GM23338 (cell line): ENCODE results near the gene CEACAM21. TPM values are rescaled to one million over a fixed set of nuclear protein-coding genes. Genes with fewer than 3 reads are reported as not detected.

ENCODE experiments used
- ATAC-seq: fragments of 200-7000 bp; cut with Tn5 transposase; 3 replicates; pipeline ENCODE4 v1.9.1; 2020
- DNase-seq: peaks from one replicate; pipeline ENCODE4 v3.0.0-alpha.2; 2015; ENCODE audit warnings: low spot score
- H2AFZ ChIP-seq: fragments of 200-600 bp; sonication (generic); 2 replicates; pipeline ENCODE4 v1.8.0; 2016; ENCODE audit warnings: antibody characterized with exemption, mild to moderate bottlenecking, moderate library complexity
- H3F3A ChIP-seq: fragments of 200-600 bp; sonication (generic); replicated peaks from 2 replicates; pipeline ENCODE4 v1.8.0; 2017; ENCODE audit warnings: antibody characterized with exemption, mixed run types, low read depth
- H3K27ac ChIP-seq: fragments of 200-600 bp; sonication (generic); 2 replicates; pipeline ENCODE4 v1.6.1; 2016; ENCODE audit warnings: low read depth
- H3K27me3 ChIP-seq: fragments of 200-600 bp; sonication (generic); 2 replicates; pipeline ENCODE4 v1.8.0; 2016; ENCODE audit warnings: mild to moderate bottlenecking, mixed run types, moderate library complexity; ENCODE audit not compliant: insufficient read depth
- H3K36me3 ChIP-seq: fragments of 200-600 bp; sonication (generic); 2 replicates; pipeline ENCODE4 v1.8.0; 2016; ENCODE audit warnings: mild to moderate bottlenecking; ENCODE audit not compliant: insufficient read depth
- H3K4me1 ChIP-seq: fragments of 200-600 bp; sonication (generic); 2 replicates; pipeline ENCODE4 v1.8.0; 2016; ENCODE audit warnings: mild to moderate bottlenecking, moderate library complexity; ENCODE audit not compliant: insufficient read depth
- H3K4me2 ChIP-seq: fragments of 200-600 bp; sonication (generic); 2 replicates; pipeline ENCODE4 v1.7.1; 2017; ENCODE audit warnings: mixed run types
- H3K4me3 ChIP-seq: fragments of 200-600 bp; sonication (generic); 2 replicates; pipeline ENCODE4 v1.6.1; 2016; ENCODE audit warnings: mixed run types
- H3K79me2 ChIP-seq: fragments of 200-600 bp; sonication (generic); replicated peaks from 2 replicates; pipeline ENCODE4 v1.8.0; 2017; ENCODE audit warnings: mild to moderate bottlenecking; ENCODE audit not compliant: insufficient read depth
- H3K9me2 ChIP-seq: fragments of 200-600 bp; sonication (generic); 2 replicates; pipeline ENCODE4 v1.8.0; 2017; ENCODE audit not compliant: insufficient read depth
- H4K20me1 ChIP-seq: fragments of 200-600 bp; sonication (generic); replicated peaks from 2 replicates; pipeline ENCODE4 v1.8.0; 2017; ENCODE audit warnings: mild to moderate bottlenecking; ENCODE audit not compliant: insufficient read depth
- H3K27ac Mint-ChIP-seq: 2 replicates; pipeline ENCODE4 v1.8.0; 2020; ENCODE audit warnings: inconsistent platforms, mild to moderate bottlenecking, moderate library complexity, mixed read lengths
- H3K27me3 Mint-ChIP-seq: 3 replicates; pipeline ENCODE4 v1.8.0; 2022; ENCODE audit warnings: low read depth, mild to moderate bottlenecking, moderate library complexity, mixed read lengths, inconsistent platforms; ENCODE audit not compliant: insufficient read depth, poor library complexity
- H3K36me3 Mint-ChIP-seq: 3 replicates; pipeline ENCODE4 v1.8.0; 2021; ENCODE audit warnings: low read depth, mild to moderate bottlenecking, inconsistent platforms, moderate library complexity, mixed read lengths
- H3K4me1 Mint-ChIP-seq: 3 replicates; pipeline ENCODE4 v1.8.0; 2020; ENCODE audit warnings: mild to moderate bottlenecking, inconsistent platforms, mixed read lengths
- H3K4me3 Mint-ChIP-seq: 3 replicates; pipeline ENCODE4 v1.8.0; 2021; ENCODE audit warnings: moderate library complexity, mild to moderate bottlenecking, inconsistent platforms, mixed read lengths
- H3K9me3 Mint-ChIP-seq: 3 replicates; pipeline ENCODE4 v1.8.0; 2020; ENCODE audit warnings: moderate library complexity, mild to moderate bottlenecking, inconsistent platforms, mixed read lengths
- CREB1 ChIP-seq: fragments of 250-450 bp; sonication (Bioruptor Pico); IDR thresholded peaks from 2 replicates; pipeline ENCODE4 v1.5.0; 2020; ENCODE audit warnings: low read depth, mild to moderate bottlenecking, moderate library complexity
- EZH2 ChIP-seq: fragments of 200-600 bp; sonication (generic); IDR thresholded peaks from one replicate; pipeline ENCODE4 v1.8.0; 2017; ENCODE audit warnings: antibody characterized with exemption, mild to moderate bottlenecking, low read depth; ENCODE audit not compliant: unreplicated experiment
- EZH2phosphoT487 ChIP-seq: fragments of 200-600 bp; sonication (generic); IDR thresholded peaks from one replicate; pipeline ENCODE4 v1.8.1; 2018; ENCODE audit warnings: antibody characterized with exemption; ENCODE audit not compliant: unreplicated experiment
- JUNB ChIP-seq: IDR thresholded peaks from one replicate; pipeline ENCODE4 v1.6.1; 2016; ENCODE audit warnings: antibody characterized with exemption; ENCODE audit not compliant: unreplicated experiment
- NANOG ChIP-seq: IDR thresholded peaks from 2 replicates; pipeline ENCODE4 v1.6.1; 2016; ENCODE audit warnings: antibody characterized with exemption, borderline replicate concordance
- POLR2AphosphoS5 ChIP-seq: IDR thresholded peaks from 2 replicates; pipeline ENCODE4 v1.6.1; 2016; ENCODE audit warnings: antibody characterized with exemption, low read depth
- STAT1 ChIP-seq: IDR thresholded peaks from one replicate; pipeline ENCODE4 v1.6.1; 2016; ENCODE audit warnings: antibody characterized with exemption; ENCODE audit not compliant: unreplicated experiment
- ZNF114 ChIP-seq: fragments of 250-450 bp; sonication (Bioruptor Pico); IDR thresholded peaks from 2 replicates; pipeline ENCODE4 v1.5.0; 2020; ENCODE audit warnings: mild to moderate bottlenecking, moderate library complexity
- ZNF331 ChIP-seq: fragments of 250-450 bp; sonication (Bioruptor Pico); IDR thresholded peaks from 2 replicates; pipeline ENCODE4 v1.5.0; 2020; ENCODE audit warnings: low read depth, mild to moderate bottlenecking, moderate library complexity
- polyA plus RNA-seq: library from polyadenylated mRNA; unstranded; fragments of >200 nt; fragmentation: Nextera tagmentation; extraction: Ambion mirVana; gene quantifications from 2 replicates; pipeline ENCODE4 v1.2.1, GENCODE V29; 2016
- total RNA-seq: library from RNA; depleted of rRNA; stranded (reverse); fragments of >200 nt; shearing (Covaris generic); gene quantifications from 2 replicates; pipeline ENCODE4 v1.2.3, GENCODE V29; 2014
- TF ChIP-seq, protein P1 (sequence below), 2 experiments: fragments of 200-600 bp in 1 of 2; sonication (generic) in 1 of 2; conservative IDR thresholded peaks; 2 replicates each; pipeline versions ENCODE4 v1.5.1 to v1.6.1; 2016 to 2017; ENCODE audit warnings: antibody characterized with exemption in 2 of 2, low read depth in 2 of 2, mild to moderate bottlenecking in 2 of 2, moderate library complexity in 1 of 2
- TF ChIP-seq, protein P2 (sequence below): IDR thresholded peaks from one replicate; pipeline ENCODE4 v1.6.1; 2018; ENCODE audit warnings: antibody characterized with exemption; ENCODE audit not compliant: unreplicated experiment
- TF ChIP-seq, protein P3 (sequence below): IDR thresholded peaks from 2 replicates; pipeline ENCODE4 v1.6.1; 2016; ENCODE audit warnings: antibody characterized with exemption
- TF ChIP-seq, protein P4 (sequence below): fragments of 250-450 bp; sonication (Bioruptor Pico); IDR thresholded peaks from 2 replicates; pipeline ENCODE4 v1.5.0; 2020; ENCODE audit warnings: mild to moderate bottlenecking, moderate library complexity

The CEACAM21 gene
- total and polyA plus RNA-seq, 2 experiments from 2014 or later = not detected

DNA sequence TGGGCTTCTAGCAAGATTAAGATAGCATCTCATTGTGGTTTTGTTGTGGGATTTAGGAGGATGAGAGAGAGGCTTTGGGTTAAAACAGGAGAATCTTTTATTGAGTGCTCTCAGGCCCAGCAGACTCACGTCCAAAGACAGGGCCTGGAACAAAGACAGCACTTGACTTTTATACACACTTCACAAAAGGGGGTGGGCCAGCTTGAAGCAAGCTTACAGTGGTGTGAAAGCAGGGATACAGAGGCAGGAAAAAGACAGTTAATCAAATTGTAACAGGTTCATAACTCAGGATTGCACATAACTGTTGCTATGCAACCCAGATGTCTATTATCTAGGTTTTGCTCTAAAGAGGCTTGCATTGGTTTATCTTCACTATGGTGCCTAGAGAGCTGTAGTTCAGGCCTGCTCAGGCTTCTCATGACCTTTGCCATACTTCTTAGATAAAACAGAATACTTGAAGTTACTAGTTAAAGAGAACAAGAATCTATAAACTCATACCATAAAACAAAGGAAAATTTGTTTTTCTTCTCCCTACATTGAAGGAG, 42.2 kb upstream of the CEACAM21 start:
- Histone ChIP-seq H3K36me3 (no peaks in the 10 kb centered on the region), H3K27ac (no peak overlapping the region), H3K4me3 (no peak overlapping the region), H3K27me3 (no peaks in the 10 kb centered on the region), H2AFZ (peak overlapping the region; percentile 53; the same call in 1 of the 2 replicates), H3K4me1 (no peaks in the 10 kb centered on the region), H3K9me2 (peaks cover 14% of the 10 kb centered on the region), H4K20me1 (no peaks in the 10 kb centered on the region), H3K79me2 (no peaks in the 10 kb centered on the region), H3K4me2 (no peak overlapping the region), H3F3A (no peaks in the 10 kb centered on the region)
- ATAC-seq = no peak
- Mint-ChIP-seq H3K9me3 (peaks cover 8% of the 10 kb centered on the region; the same call in 2 of the 3 replicates), H3K27ac (no peak overlapping the region), H3K4me3 (no peak overlapping the region), H3K27me3 (peaks cover 10% of the 10 kb centered on the region), H3K36me3 (no peaks in the 10 kb centered on the region), H3K4me1 (peaks cover 2% of the 10 kb centered on the region; the same call in 2 of the 3 replicates)
- DNase-seq = no peak
- TF ChIP-seq ZNF114 (no peak), POLR2AphosphoS5 (no peak), JUNB (no peak), ZNF331 (CRISPR knock-in tag) (no peak), NANOG (no peak), EZH2phosphoT487 (no peak), CREB1 (CRISPR knock-in tag) (no peak), STAT1 (no peak), EZH2 (no peak)
- TF ChIP-seq, protein P1, sequence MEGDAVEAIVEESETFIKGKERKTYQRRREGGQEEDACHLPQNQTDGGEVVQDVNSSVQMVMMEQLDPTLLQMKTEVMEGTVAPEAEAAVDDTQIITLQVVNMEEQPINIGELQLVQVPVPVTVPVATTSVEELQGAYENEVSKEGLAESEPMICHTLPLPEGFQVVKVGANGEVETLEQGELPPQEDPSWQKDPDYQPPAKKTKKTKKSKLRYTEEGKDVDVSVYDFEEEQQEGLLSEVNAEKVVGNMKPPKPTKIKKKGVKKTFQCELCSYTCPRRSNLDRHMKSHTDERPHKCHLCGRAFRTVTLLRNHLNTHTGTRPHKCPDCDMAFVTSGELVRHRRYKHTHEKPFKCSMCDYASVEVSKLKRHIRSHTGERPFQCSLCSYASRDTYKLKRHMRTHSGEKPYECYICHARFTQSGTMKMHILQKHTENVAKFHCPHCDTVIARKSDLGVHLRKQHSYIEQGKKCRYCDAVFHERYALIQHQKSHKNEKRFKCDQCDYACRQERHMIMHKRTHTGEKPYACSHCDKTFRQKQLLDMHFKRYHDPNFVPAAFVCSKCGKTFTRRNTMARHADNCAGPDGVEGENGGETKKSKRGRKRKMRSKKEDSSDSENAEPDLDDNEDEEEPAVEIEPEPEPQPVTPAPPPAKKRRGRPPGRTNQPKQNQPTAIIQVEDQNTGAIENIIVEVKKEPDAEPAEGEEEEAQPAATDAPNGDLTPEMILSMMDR (conservative IDR thresholded peaks at IDR 0.05; ENCODE audit: low read depth in 2 of 2) = no peak
- TF ChIP-seq, protein P2, sequence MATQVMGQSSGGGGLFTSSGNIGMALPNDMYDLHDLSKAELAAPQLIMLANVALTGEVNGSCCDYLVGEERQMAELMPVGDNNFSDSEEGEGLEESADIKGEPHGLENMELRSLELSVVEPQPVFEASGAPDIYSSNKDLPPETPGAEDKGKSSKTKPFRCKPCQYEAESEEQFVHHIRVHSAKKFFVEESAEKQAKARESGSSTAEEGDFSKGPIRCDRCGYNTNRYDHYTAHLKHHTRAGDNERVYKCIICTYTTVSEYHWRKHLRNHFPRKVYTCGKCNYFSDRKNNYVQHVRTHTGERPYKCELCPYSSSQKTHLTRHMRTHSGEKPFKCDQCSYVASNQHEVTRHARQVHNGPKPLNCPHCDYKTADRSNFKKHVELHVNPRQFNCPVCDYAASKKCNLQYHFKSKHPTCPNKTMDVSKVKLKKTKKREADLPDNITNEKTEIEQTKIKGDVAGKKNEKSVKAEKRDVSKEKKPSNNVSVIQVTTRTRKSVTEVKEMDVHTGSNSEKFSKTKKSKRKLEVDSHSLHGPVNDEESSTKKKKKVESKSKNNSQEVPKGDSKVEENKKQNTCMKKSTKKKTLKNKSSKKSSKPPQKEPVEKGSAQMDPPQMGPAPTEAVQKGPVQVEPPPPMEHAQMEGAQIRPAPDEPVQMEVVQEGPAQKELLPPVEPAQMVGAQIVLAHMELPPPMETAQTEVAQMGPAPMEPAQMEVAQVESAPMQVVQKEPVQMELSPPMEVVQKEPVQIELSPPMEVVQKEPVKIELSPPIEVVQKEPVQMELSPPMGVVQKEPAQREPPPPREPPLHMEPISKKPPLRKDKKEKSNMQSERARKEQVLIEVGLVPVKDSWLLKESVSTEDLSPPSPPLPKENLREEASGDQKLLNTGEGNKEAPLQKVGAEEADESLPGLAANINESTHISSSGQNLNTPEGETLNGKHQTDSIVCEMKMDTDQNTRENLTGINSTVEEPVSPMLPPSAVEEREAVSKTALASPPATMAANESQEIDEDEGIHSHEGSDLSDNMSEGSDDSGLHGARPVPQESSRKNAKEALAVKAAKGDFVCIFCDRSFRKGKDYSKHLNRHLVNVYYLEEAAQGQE = no peak
- TF ChIP-seq, protein P3, sequence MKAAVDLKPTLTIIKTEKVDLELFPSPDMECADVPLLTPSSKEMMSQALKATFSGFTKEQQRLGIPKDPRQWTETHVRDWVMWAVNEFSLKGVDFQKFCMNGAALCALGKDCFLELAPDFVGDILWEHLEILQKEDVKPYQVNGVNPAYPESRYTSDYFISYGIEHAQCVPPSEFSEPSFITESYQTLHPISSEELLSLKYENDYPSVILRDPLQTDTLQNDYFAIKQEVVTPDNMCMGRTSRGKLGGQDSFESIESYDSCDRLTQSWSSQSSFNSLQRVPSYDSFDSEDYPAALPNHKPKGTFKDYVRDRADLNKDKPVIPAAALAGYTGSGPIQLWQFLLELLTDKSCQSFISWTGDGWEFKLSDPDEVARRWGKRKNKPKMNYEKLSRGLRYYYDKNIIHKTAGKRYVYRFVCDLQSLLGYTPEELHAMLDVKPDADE = no peak
- TF ChIP-seq, protein P4, sequence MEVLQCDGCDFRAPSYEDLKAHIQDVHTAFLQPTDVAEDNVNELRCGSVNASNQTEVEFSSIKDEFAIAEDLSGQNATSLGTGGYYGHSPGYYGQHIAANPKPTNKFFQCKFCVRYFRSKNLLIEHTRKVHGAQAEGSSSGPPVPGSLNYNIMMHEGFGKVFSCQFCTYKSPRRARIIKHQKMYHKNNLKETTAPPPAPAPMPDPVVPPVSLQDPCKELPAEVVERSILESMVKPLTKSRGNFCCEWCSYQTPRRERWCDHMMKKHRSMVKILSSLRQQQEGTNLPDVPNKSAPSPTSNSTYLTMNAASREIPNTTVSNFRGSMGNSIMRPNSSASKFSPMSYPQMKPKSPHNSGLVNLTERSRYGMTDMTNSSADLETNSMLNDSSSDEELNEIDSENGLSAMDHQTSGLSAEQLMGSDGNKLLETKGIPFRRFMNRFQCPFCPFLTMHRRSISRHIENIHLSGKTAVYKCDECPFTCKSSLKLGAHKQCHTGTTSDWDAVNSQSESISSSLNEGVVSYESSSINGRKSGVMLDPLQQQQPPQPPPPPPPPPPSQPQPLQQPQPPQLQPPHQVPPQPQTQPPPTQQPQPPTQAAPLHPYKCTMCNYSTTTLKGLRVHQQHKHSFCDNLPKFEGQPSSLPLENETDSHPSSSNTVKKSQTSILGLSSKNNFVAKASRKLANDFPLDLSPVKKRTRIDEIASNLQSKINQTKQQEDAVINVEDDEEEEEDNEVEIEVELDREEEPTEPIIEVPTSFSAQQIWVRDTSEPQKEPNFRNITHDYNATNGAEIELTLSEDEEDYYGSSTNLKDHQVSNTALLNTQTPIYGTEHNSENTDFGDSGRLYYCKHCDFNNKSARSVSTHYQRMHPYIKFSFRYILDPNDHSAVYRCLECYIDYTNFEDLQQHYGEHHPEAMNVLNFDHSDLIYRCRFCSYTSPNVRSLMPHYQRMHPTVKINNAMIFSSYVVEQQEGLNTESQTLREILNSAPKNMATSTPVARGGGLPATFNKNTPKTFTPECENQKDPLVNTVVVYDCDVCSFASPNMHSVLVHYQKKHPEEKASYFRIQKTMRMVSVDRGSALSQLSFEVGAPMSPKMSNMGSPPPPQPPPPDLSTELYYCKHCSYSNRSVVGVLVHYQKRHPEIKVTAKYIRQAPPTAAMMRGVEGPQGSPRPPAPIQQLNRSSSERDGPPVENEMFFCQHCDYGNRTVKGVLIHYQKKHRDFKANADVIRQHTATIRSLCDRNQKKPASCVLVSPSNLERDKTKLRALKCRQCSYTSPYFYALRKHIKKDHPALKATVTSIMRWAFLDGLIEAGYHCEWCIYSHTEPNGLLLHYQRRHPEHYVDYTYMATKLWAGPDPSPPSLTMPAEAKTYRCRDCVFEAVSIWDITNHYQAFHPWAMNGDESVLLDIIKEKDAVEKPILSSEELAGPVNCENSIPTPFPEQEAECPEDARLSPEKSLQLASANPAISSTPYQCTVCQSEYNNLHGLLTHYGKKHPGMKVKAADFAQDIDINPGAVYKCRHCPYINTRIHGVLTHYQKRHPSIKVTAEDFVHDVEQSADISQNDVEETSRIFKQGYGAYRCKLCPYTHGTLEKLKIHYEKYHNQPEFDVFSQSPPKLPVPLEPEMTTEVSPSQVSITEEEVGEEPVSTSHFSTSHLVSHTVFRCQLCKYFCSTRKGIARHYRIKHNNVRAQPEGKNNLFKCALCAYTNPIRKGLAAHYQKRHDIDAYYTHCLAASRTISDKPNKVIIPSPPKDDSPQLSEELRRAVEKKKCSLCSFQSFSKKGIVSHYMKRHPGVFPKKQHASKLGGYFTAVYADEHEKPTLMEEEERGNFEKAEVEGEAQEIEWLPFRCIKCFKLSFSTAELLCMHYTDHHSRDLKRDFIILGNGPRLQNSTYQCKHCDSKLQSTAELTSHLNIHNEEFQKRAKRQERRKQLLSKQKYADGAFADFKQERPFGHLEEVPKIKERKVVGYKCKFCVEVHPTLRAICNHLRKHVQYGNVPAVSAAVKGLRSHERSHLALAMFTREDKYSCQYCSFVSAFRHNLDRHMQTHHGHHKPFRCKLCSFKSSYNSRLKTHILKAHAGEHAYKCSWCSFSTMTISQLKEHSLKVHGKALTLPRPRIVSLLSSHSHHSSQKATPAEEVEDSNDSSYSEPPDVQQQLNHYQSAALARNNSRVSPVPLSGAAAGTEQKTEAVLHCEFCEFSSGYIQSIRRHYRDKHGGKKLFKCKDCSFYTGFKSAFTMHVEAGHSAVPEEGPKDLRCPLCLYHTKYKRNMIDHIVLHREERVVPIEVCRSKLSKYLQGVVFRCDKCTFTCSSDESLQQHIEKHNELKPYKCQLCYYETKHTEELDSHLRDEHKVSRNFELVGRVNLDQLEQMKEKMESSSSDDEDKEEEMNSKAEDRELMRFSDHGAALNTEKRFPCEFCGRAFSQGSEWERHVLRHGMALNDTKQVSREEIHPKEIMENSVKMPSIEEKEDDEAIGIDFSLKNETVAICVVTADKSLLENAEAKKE (CRISPR knock-in tag) = no peak
